ENCODE data around the gene LAMA4.
"Not testable (repeated sequence)": the region's sequence is repeated elsewhere in the genome, so short reads cannot be mapped to it uniquely, and the experiment has no call there.

LAMA4 gene

DNA sequence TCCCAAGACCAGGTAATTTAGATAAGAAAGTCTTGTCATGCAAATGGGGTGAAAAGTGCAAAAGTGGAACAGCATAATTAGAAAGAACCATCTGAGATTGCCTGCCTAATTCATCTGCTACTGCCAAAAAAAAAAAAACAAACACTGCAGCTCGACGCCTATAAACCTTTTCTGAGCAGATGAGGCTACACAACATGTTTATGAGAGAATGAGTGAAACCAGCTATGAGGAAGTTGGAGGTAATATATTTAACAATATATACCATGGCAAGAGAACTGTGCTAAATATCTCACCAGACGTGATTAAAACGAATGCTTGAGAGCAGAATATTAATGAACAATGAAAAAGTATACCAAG, 50.0 kb downstream of the LAMA4 start:
- no peaks in the 10 kb centered on the region for H3K9me3 ChIP-seq
- no peaks in the 10 kb centered on the region for H3K27me3 ChIP-seq
- H3K27ac ChIP-seq: peak overlapping the region; percentile 44 to 52
- H3K4me3 ChIP-seq: no peak overlapping the region
- peaks cover 0 to 28% (median 14%) of the 10 kb centered on the region in 3 donors for H3K36me3 ChIP-seq
- no peak for DNase-seq
- TF ChIP-seq, protein P1, sequence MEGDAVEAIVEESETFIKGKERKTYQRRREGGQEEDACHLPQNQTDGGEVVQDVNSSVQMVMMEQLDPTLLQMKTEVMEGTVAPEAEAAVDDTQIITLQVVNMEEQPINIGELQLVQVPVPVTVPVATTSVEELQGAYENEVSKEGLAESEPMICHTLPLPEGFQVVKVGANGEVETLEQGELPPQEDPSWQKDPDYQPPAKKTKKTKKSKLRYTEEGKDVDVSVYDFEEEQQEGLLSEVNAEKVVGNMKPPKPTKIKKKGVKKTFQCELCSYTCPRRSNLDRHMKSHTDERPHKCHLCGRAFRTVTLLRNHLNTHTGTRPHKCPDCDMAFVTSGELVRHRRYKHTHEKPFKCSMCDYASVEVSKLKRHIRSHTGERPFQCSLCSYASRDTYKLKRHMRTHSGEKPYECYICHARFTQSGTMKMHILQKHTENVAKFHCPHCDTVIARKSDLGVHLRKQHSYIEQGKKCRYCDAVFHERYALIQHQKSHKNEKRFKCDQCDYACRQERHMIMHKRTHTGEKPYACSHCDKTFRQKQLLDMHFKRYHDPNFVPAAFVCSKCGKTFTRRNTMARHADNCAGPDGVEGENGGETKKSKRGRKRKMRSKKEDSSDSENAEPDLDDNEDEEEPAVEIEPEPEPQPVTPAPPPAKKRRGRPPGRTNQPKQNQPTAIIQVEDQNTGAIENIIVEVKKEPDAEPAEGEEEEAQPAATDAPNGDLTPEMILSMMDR (IDR thresholded peaks at IDR 0.05): no peak
- H3K4me1 ChIP-seq: peaks cover 0 to 46% (median 18%) of the 10 kb centered on the region in 4 donors
- intact Hi-C loops (cut with DNase I; ENCODE audit: low total_unique reads): loop anchor here (5.0 to 10.0 kb wide), 2 partner anchors 50 to 98 kb away; partner anchors contain the start of gene LAMA4

DNA sequence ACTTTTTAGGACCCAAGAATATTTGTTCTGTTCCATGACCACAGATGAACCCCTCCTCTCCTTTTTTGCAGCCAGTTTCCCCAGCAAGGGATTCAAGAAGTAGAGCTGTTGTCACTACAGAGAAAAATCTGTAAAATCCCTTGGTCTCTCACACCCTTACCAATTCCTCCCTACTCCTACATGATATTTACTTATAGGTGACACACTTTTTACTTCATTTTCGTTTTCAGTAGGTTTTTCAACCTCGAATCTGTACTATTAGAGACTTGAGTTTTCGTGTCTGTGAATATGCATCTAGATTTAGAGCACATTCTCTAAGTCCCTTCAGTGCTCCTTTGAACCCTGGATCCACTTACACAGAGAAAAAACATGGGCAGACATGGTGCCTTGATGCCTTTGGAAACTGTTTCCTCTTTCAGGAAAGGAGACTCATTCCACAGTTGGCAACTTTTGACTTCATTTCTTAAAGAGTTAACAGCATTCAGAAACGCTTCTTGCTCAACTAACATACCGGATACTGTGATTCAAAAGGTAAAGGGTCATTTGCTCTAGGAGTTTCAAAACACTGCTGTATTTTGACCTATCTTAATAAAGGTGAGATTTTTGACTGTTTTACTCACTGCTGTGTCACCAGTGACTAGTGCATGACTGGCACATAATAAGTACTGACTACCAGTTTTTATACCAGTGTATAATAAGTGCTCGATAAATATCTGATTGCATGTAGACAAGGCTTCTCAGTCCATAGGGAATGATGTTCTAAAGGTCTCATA, 50.6 kb downstream of the LAMA4 start:
- Histone ChIP-seq H3K4me1 (peaks cover 0 to 41% (median 18%) of the 10 kb centered on the region in 4 donors), H3K36me3 (peaks cover 0 to 28% (median 14%) of the 10 kb centered on the region in 3 donors), H3K27ac (peak overlapping the region; percentile 52 to 64), H3K9me3 (no peaks in the 10 kb centered on the region), H3K4me3 (no peak overlapping the region), H3K27me3 (no peaks in the 10 kb centered on the region)
- no peak for DNase-seq
- intact Hi-C loops (cut with DNase I; ENCODE audit: low total_unique reads): loop anchor here (5.0 to 10.0 kb wide), 2 partner anchors 51 to 99 kb away; partner anchors contain the start of gene LAMA4
- TF ChIP-seq, protein P1 (IDR thresholded peaks at IDR 0.05): no peak

GRCh38 chr6:112202639-112203341, 51.6 kb downstream of the LAMA4 start:
- intact Hi-C loops (cut with DNase I; ENCODE audit: low total_unique reads): loop anchor here (5.0 to 10.0 kb wide), 2 partner anchors 52 to 100 kb away; partner anchors contain the start of gene LAMA4
- peak overlapping the region; percentile 52 to 64 for H3K27ac ChIP-seq
- H3K4me3 ChIP-seq: no peak overlapping the region
- peaks cover 0 to 28% (median 14%) of the 10 kb centered on the region in 3 donors for H3K36me3 ChIP-seq
- TF ChIP-seq, protein P1 (IDR thresholded peaks at IDR 0.05): no peak
- H3K4me1 ChIP-seq: peaks cover 0 to 41% (median 18%) of the 10 kb centered on the region in 4 donors
- DNase-seq: no peak
- H3K27me3 ChIP-seq: no peaks in the 10 kb centered on the region
- H3K9me3 ChIP-seq: no peaks in the 10 kb centered on the region

- not testable (repeated sequence) for H3K9me3 ChIP-seq, H3K27me3 ChIP-seq, H3K4me3 ChIP-seq, DNase-seq, H3K27ac ChIP-seq
- H3K4me1 ChIP-seq: peaks cover 0 to 38% (median 12%) of the 10 kb centered on the region in 4 donors
- H3K36me3 ChIP-seq: peaks cover 0 to 10% (median 8%) of the 10 kb centered on the region in 3 donors
- intact Hi-C loops (cut with DNase I; ENCODE audit: low total_unique reads): loop anchor here (5.0 to 10.0 kb wide), 2 partner anchors 54 to 102 kb away; partner anchors contain the start of gene LAMA4
Observed at GRCh38 chr6:112200185-112200914, 54.0 kb downstream of the LAMA4 start.

- peaks cover 0 to 10% (median 8%) of the 10 kb centered on the region in 3 donors for H3K36me3 ChIP-seq
- intact Hi-C loops (cut with DNase I; ENCODE audit: low total_unique reads): no loop called here
- no peaks in the 10 kb centered on the region for H3K9me3 ChIP-seq
- peaks cover 0 to 38% (median 12%) of the 10 kb centered on the region in 4 donors for H3K4me1 ChIP-seq
- TF ChIP-seq, protein P1 (IDR thresholded peaks at IDR 0.05): no peak
- H3K27me3 ChIP-seq: no peaks in the 10 kb centered on the region
- H3K4me3 ChIP-seq: no peak overlapping the region
- no peak for DNase-seq
- H3K27ac ChIP-seq: no peak overlapping the region
Observed at GRCh38 chr6:112199001-112199403, 55.4 kb downstream of the LAMA4 start.
